Keratinocyte (primary cell): Measurements from ENCODE around the gene SHISA4. TPM values are rescaled to one million over a fixed set of nuclear protein-coding genes. Genes with fewer than 3 reads are reported as not detected.

ENCODE experiments used
- DNase-seq: peaks from one replicate; pipeline ENCODE4 v3.0.0-alpha.2; 2011; ENCODE audit warnings: low read depth, missing footprints, low spot score
- FAIRE-seq: peaks from 2 replicates; lab custom pipeline; 2011; peaks lifted over from hg19 to GRCh38; lab: Jason Lieb, UNC
- H2AFZ ChIP-seq: 2 replicates; pipeline ENCODE4 v1.6.0; 2012; ENCODE audit warnings: low read length, control low read depth, inconsistent platforms; ENCODE audit not compliant: control insufficient read depth
- H3K27ac ChIP-seq: 2 replicates; pipeline ENCODE4 v1.5.1; 2011; ENCODE audit warnings: low read length; ENCODE audit not compliant: control insufficient read depth, insufficient read depth
- H3K27me3 ChIP-seq: 3 replicates; pipeline ENCODE4 v1.6.0; 2011; ENCODE audit warnings: low read length; ENCODE audit not compliant: control insufficient read depth, insufficient read depth; ENCODE audit errors: extremely low read depth
- H3K36me3 ChIP-seq, 2 experiments: 2 replicates in 1 of 2; 3 replicates in 1 of 2; pipeline ENCODE4 v1.5.1; 2011; ENCODE audit warnings: low read length in 2 of 2, mild to moderate bottlenecking in 1 of 2; ENCODE audit not compliant: control insufficient read depth in 2 of 2, insufficient read depth in 2 of 2; ENCODE audit errors: extremely low read depth in 1 of 2
- H3K4me1 ChIP-seq: 3 replicates; pipeline ENCODE4 v1.5.1; 2011; ENCODE audit warnings: low read length; ENCODE audit not compliant: control insufficient read depth, insufficient read depth; ENCODE audit errors: extremely low read depth
- H3K4me2 ChIP-seq: 3 replicates; pipeline ENCODE4 v1.6.0; 2011; ENCODE audit warnings: low read depth, low read length; ENCODE audit not compliant: control insufficient read depth, insufficient read depth; ENCODE audit errors: extremely low read depth
- H3K4me3 ChIP-seq, 3 experiments: fragments of 200-600 bp in 1 of 3; sonication (generic) in 1 of 3; 2 replicates in 2 of 3; 3 replicates in 1 of 3; pipeline ENCODE4 v1.5.1; 2011 to 2016; ENCODE audit warnings: low read length in 3 of 3, mild to moderate bottlenecking in 3 of 3, control low read depth in 2 of 3, inconsistent platforms in 1 of 3, low read depth in 1 of 3, mixed read lengths in 1 of 3, mixed run types in 1 of 3, moderate library complexity in 1 of 3; ENCODE audit not compliant: control insufficient read depth in 2 of 3, insufficient read depth in 2 of 3; ENCODE audit errors: extremely low read depth in 1 of 3
- H3K79me2 ChIP-seq: 2 replicates; pipeline ENCODE4 v1.6.0; 2012; ENCODE audit warnings: low read length; ENCODE audit not compliant: control insufficient read depth, insufficient read depth
- H3K9ac ChIP-seq: 3 replicates; pipeline ENCODE4 v1.6.0; 2011; ENCODE audit warnings: low read length; ENCODE audit not compliant: control insufficient read depth, insufficient read depth; ENCODE audit errors: extremely low read depth
- H3K9me1 ChIP-seq: 3 replicates; pipeline ENCODE4 v1.6.0; 2011; ENCODE audit warnings: low read length; ENCODE audit not compliant: control insufficient read depth, insufficient read depth; ENCODE audit errors: extremely low read depth
- H3K9me3 ChIP-seq: 2 replicates; pipeline ENCODE4 v1.5.1; 2012; ENCODE audit warnings: low read depth, low read length; ENCODE audit not compliant: control insufficient read depth
- H4K20me1 ChIP-seq: 3 replicates; pipeline ENCODE4 v1.6.0; 2011; ENCODE audit warnings: low read length; ENCODE audit not compliant: control insufficient read depth, insufficient read depth; ENCODE audit errors: extremely low read depth
- EZH2 ChIP-seq: IDR thresholded peaks from one replicate; pipeline ENCODE4 v1.6.1; 2012; ENCODE audit warnings: inconsistent platforms, mild to moderate bottlenecking, low read length, moderate library complexity
- dilution Hi-C: fragments of 300-500 bp; cut with MboI; formaldehyde crosslinking; loops from one replicate; pipeline ENCODE4 v1.7.0; 2020; ENCODE audit warnings: low sequenced_read_pairs; ENCODE audit not compliant: extremely low pct_ligation_motif_present
- polyA plus RNA-seq, 5 experiments: library from polyadenylated mRNA; depleted of rRNA in 3 of 5; stranded (reverse) in 3 of 5; stranded (forward) in 1 of 5; unstranded in 1 of 5; fragments of >200 nt; gene quantifications; 1 replicate in 1 of 5; 2 replicates in 3 of 5; 3 replicates in 1 of 5; pipeline versions ENCODE4 v1.2.1 to v1.2.3, GENCODE V29; 2011 to 2012; ENCODE audit warnings: missing spikeins in 2 of 5, low read depth in 1 of 5, low replicate concordance in 1 of 5
- TF ChIP-seq, protein P1 (sequence below), 3 experiments: IDR thresholded peaks in 1 of 3; conservative IDR thresholded peaks in 1 of 3; optimal IDR thresholded peaks in 1 of 3; 2 replicates in 2 of 3; 3 replicates in 1 of 3; pipeline versions ENCODE3 to v1.5.1; 2011; ENCODE audit warnings: low read length in 3 of 3, mild to moderate bottlenecking in 3 of 3, moderate library complexity in 2 of 3, control low read depth in 1 of 3, inconsistent platforms in 1 of 3; ENCODE audit not compliant: insufficient read depth in 2 of 3; ENCODE audit errors: extremely low read depth in 1 of 3

The SHISA4 gene
- polyA plus RNA-seq, 1 donor (not counting 4 experiments of a cell fraction or from before 2014, with no cell fraction given): 2.2 TPM

DNA sequence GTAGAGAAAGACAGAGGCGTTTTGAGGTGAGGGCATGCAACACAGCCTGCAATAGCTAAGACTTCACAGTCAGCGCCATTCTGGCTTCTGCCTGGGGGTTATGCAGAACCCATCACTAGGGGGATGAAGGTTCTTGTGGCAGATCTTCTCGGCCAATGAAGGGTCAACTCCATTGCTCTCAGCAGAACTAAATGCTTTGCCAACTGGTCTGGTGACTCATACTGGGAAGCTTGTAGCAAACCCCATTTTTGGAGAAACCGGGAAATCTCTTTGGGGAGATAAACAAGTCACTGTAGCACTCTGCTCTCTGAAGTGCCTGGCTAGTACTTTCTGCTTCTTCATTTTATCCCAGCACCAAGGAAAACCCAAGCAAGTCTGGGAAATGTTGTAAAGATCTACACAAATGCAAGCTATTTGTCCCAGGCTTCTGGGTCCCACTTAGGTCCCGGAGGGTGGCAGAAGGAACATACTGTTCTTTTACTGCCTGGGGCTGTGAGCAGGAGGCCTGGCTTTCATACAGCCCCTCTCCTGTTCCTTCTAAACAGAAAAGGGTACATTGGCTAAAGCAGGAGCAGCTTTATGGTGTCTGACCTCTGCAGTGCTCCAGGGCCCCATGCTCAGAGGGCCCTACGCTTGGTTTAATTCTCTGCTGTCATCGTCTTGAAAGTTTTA, 28.8 kb downstream of the SHISA4 start:
- Histone ChIP-seq H3K4me1 (peaks cover 9% of the 10 kb centered on the region), H3K9me3 (no peaks in the 10 kb centered on the region), H3K9me1 (no peaks in the 10 kb centered on the region), H3K27me3 (no peaks in the 10 kb centered on the region), H3K36me3 (no peaks in the 10 kb centered on the region), H3K4me3 (no peak overlapping the region), H3K4me2 (no peak overlapping the region), H3K79me2 (no peaks in the 10 kb centered on the region), H3K27ac (no peak overlapping the region), H2AFZ (no peak overlapping the region), H4K20me1 (no peaks in the 10 kb centered on the region), H3K9ac (no peak overlapping the region)
- DNase-seq: no peak
- no peak for TF ChIP-seq EZH2
- TF ChIP-seq, protein P1, sequence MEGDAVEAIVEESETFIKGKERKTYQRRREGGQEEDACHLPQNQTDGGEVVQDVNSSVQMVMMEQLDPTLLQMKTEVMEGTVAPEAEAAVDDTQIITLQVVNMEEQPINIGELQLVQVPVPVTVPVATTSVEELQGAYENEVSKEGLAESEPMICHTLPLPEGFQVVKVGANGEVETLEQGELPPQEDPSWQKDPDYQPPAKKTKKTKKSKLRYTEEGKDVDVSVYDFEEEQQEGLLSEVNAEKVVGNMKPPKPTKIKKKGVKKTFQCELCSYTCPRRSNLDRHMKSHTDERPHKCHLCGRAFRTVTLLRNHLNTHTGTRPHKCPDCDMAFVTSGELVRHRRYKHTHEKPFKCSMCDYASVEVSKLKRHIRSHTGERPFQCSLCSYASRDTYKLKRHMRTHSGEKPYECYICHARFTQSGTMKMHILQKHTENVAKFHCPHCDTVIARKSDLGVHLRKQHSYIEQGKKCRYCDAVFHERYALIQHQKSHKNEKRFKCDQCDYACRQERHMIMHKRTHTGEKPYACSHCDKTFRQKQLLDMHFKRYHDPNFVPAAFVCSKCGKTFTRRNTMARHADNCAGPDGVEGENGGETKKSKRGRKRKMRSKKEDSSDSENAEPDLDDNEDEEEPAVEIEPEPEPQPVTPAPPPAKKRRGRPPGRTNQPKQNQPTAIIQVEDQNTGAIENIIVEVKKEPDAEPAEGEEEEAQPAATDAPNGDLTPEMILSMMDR (optimal IDR thresholded peaks at IDR 0.05 in 1 of 3, IDR thresholded peaks at IDR 0.05 in 1 of 3, conservative IDR thresholded peaks at IDR 0.05 in 1 of 3; ENCODE audit: extremely low read depth in 1 of 3, insufficient read depth in 2 of 3, low read length in 3 of 3): no peak
- dilution Hi-C loops: no loop called here
- peak; percentile 78 for FAIRE-seq

DNA sequence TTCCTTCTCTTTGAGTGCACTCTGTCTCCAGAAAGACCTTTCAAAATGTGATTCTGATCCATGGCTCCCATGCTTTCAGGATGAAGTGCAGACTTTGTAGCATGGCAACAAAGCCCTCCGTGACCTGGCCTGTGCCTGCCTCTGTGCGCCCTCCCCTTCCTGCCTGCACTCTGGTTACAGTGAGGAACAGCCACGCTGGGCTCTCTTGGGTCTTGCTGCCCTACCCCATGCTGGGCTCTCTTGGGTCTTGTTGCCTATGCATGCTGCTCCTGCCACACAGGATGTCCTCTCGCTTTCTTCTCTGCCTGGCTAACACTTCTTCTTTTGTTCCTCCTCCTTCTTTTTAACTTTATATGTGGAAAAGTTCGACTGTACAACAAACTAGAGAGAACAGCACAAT, 29.6 kb downstream of the SHISA4 start:
- Histone ChIP-seq H3K79me2 (no peaks in the 10 kb centered on the region), H3K4me1 (peaks cover 9% of the 10 kb centered on the region), H3K27me3 (no peaks in the 10 kb centered on the region), H4K20me1 (no peaks in the 10 kb centered on the region), H3K9me1 (no peaks in the 10 kb centered on the region), H3K9me3 (no peaks in the 10 kb centered on the region), H2AFZ (no peak overlapping the region), H3K4me2 (no peak overlapping the region), H3K4me3 (no peak overlapping the region), H3K36me3 (no peaks in the 10 kb centered on the region), H3K27ac (no peak overlapping the region), H3K9ac (no peak overlapping the region)
- dilution Hi-C loops: no loop called here
- no peak for TF ChIP-seq EZH2
- TF ChIP-seq, protein P1 (optimal IDR thresholded peaks at IDR 0.05 in 1 of 3, IDR thresholded peaks at IDR 0.05 in 1 of 3, conservative IDR thresholded peaks at IDR 0.05 in 1 of 3; ENCODE audit: extremely low read depth in 1 of 3, insufficient read depth in 2 of 3, low read length in 3 of 3): no peak
- DNase-seq (no peak), FAIRE-seq (no peak)
